ENCODE data around the gene KIF16B. TPM values are rescaled to one million over a fixed set of nuclear protein-coding genes. Genes with fewer than 3 reads are reported as not detected.

The KIF16B gene
- total RNA-seq, 1 experiment from 2014 or later, result 7.6 TPM

DNA sequence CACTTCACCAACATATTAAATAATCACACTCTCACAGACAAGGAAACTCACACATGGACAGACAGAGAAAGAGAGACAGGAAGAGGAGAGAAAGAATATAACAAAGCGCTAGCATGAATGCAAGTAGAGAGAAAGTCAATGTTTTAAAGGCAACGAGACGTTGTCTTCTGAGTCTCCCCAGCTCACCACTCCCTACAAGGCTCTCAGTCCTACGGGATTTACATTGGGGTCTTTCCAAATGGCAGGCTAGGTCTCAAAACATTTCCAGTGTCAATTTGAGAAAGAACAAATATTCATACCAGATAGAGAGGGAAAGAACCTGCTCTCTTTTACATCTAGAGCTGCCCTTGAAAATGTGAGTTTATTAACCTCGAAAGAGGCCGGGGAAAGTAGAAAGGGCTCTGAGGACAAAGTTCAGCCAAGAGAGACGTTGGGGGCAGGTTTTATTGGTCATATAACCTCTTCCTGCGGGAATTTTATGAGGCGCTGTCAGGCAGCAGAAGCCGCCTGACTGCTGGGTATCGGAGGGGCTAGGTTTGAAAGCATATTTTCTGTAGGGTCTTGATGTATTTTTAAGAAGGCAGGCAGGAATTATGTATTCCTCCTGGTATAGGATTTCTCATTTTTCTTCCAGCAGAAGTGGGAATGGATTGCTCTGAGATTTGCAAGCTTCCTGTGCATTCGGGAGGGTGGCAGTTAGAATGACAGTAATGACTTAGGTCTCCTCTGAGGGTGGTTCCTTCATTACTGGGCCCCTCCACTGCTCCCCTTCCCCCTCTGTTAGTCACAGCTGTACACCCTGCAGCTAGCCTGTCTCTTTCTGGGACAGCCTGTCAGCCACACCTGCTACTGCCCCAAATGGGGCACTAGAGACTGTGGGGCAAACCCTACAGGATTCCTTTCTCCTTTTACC is 34.4 kb upstream of the KIF16B start (continued):
- TF ChIP-seq, protein P1, sequence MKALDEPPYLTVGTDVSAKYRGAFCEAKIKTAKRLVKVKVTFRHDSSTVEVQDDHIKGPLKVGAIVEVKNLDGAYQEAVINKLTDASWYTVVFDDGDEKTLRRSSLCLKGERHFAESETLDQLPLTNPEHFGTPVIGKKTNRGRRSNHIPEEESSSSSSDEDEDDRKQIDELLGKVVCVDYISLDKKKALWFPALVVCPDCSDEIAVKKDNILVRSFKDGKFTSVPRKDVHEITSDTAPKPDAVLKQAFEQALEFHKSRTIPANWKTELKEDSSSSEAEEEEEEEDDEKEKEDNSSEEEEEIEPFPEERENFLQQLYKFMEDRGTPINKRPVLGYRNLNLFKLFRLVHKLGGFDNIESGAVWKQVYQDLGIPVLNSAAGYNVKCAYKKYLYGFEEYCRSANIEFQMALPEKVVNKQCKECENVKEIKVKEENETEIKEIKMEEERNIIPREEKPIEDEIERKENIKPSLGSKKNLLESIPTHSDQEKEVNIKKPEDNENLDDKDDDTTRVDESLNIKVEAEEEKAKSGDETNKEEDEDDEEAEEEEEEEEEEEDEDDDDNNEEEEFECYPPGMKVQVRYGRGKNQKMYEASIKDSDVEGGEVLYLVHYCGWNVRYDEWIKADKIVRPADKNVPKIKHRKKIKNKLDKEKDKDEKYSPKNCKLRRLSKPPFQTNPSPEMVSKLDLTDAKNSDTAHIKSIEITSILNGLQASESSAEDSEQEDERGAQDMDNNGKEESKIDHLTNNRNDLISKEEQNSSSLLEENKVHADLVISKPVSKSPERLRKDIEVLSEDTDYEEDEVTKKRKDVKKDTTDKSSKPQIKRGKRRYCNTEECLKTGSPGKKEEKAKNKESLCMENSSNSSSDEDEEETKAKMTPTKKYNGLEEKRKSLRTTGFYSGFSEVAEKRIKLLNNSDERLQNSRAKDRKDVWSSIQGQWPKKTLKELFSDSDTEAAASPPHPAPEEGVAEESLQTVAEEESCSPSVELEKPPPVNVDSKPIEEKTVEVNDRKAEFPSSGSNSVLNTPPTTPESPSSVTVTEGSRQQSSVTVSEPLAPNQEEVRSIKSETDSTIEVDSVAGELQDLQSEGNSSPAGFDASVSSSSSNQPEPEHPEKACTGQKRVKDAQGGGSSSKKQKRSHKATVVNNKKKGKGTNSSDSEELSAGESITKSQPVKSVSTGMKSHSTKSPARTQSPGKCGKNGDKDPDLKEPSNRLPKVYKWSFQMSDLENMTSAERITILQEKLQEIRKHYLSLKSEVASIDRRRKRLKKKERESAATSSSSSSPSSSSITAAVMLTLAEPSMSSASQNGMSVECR (CRISPR knock-in tag; IDR thresholded peaks at IDR 0.05; ENCODE audit: borderline replicate concordance), result no peak
- no peak for TF ChIP-seq ELF4 (CRISPR knock-in tag; IDR thresholded peaks at IDR 0.05; ENCODE audit: low read depth)
- TF ChIP-seq ZNF317 (CRISPR knock-in tag; IDR thresholded peaks at IDR 0.05; ENCODE audit: borderline replicate concordance, low read depth), result no peak
- TF ChIP-seq KAT7 (CRISPR knock-in tag; IDR thresholded peaks at IDR 0.05; ENCODE audit: borderline replicate concordance), result no peak
- TF ChIP-seq, protein P2, sequence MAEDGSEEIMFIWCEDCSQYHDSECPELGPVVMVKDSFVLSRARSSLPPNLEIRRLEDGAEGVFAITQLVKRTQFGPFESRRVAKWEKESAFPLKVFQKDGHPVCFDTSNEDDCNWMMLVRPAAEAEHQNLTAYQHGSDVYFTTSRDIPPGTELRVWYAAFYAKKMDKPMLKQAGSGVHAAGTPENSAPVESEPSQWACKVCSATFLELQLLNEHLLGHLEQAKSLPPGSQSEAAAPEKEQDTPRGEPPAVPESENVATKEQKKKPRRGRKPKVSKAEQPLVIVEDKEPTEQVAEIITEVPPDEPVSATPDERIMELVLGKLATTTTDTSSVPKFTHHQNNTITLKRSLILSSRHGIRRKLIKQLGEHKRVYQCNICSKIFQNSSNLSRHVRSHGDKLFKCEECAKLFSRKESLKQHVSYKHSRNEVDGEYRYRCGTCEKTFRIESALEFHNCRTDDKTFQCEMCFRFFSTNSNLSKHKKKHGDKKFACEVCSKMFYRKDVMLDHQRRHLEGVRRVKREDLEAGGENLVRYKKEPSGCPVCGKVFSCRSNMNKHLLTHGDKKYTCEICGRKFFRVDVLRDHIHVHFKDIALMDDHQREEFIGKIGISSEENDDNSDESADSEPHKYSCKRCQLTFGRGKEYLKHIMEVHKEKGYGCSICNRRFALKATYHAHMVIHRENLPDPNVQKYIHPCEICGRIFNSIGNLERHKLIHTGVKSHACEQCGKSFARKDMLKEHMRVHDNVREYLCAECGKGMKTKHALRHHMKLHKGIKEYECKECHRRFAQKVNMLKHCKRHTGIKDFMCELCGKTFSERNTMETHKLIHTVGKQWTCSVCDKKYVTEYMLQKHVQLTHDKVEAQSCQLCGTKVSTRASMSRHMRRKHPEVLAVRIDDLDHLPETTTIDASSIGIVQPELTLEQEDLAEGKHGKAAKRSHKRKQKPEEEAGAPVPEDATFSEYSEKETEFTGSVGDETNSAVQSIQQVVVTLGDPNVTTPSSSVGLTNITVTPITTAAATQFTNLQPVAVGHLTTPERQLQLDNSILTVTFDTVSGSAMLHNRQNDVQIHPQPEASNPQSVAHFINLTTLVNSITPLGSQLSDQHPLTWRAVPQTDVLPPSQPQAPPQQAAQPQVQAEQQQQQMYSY (CRISPR knock-in tag; IDR thresholded peaks at IDR 0.05), result no peak
- no peak for TF ChIP-seq GABPB1 (CRISPR knock-in tag; IDR thresholded peaks at IDR 0.05)
- TF ChIP-seq, protein P3, sequence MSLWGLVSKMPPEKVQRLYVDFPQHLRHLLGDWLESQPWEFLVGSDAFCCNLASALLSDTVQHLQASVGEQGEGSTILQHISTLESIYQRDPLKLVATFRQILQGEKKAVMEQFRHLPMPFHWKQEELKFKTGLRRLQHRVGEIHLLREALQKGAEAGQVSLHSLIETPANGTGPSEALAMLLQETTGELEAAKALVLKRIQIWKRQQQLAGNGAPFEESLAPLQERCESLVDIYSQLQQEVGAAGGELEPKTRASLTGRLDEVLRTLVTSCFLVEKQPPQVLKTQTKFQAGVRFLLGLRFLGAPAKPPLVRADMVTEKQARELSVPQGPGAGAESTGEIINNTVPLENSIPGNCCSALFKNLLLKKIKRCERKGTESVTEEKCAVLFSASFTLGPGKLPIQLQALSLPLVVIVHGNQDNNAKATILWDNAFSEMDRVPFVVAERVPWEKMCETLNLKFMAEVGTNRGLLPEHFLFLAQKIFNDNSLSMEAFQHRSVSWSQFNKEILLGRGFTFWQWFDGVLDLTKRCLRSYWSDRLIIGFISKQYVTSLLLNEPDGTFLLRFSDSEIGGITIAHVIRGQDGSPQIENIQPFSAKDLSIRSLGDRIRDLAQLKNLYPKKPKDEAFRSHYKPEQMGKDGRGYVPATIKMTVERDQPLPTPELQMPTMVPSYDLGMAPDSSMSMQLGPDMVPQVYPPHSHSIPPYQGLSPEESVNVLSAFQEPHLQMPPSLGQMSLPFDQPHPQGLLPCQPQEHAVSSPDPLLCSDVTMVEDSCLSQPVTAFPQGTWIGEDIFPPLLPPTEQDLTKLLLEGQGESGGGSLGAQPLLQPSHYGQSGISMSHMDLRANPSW (CRISPR knock-in tag; conservative IDR thresholded peaks at IDR 0.05; ENCODE audit: low read depth), result no peak
- TF ChIP-seq, protein P4, sequence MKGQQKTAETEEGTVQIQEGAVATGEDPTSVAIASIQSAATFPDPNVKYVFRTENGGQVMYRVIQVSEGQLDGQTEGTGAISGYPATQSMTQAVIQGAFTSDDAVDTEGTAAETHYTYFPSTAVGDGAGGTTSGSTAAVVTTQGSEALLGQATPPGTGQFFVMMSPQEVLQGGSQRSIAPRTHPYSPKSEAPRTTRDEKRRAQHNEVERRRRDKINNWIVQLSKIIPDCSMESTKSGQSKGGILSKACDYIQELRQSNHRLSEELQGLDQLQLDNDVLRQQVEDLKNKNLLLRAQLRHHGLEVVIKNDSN (CRISPR knock-in tag; IDR thresholded peaks at IDR 0.05), result no peak
- TF ChIP-seq, protein P5, sequence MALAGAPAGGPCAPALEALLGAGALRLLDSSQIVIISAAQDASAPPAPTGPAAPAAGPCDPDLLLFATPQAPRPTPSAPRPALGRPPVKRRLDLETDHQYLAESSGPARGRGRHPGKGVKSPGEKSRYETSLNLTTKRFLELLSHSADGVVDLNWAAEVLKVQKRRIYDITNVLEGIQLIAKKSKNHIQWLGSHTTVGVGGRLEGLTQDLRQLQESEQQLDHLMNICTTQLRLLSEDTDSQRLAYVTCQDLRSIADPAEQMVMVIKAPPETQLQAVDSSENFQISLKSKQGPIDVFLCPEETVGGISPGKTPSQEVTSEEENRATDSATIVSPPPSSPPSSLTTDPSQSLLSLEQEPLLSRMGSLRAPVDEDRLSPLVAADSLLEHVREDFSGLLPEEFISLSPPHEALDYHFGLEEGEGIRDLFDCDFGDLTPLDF (CRISPR knock-in tag; IDR thresholded peaks at IDR 0.05), result no peak
- TF ChIP-seq EMX1 (CRISPR knock-in tag; IDR thresholded peaks at IDR 0.05), result no peak
- TF ChIP-seq GTF2I (CRISPR knock-in tag; conservative IDR thresholded peaks at IDR 0.05), result no peak
- no peak for TF ChIP-seq PRRX2 (CRISPR knock-in tag; IDR thresholded peaks at IDR 0.05)
- no peak for TF ChIP-seq NR1H2 (CRISPR knock-in tag; IDR thresholded peaks at IDR 0.05)

Measured in WTC11 (cell line).